ENCODE results near the gene THAP8. TPM values are rescaled to one million over a fixed set of nuclear protein-coding genes. Genes with fewer than 3 reads are reported as not detected.
A peak's percentile ranks its signal among the peaks of the same experiment; 100 is the strongest.

THAP8 gene
- total and polyA plus RNA-seq, 2 experiments from 2014 or later: 18.9 to 24.8 TPM

DNA sequence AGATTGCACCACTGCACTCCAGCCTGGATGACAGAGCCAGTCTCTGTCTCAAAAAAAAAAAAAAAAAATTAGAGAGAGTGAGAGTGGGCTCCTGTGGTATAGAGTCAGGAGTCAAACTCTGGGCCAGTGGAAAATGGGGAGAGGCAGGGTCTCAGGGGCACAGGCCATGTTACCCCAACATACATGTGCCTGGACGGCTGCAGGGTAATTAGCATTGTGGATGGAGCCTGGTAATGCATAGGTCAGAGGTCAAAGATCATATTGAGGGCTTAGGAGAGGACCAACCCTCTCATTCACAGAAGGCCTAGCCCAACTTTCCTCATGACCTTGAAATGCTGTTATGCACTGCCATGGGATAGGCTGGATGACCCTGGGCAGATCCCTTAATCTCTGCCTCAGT, 28.5 kb downstream of the THAP8 start:
- Histone ChIP-seq H3K36me3 (peaks cover 3% of the 10 kb centered on the region), H3K9me3 (ENCODE audit: low read depth) (no peaks in the 10 kb centered on the region), H3K4me1 (ENCODE audit: low read depth) (no peaks in the 10 kb centered on the region), H3K4me3 (no peak overlapping the region), H3K27ac (no peak overlapping the region), H3K27me3 (no peaks in the 10 kb centered on the region)
- TF ChIP-seq, protein P1, sequence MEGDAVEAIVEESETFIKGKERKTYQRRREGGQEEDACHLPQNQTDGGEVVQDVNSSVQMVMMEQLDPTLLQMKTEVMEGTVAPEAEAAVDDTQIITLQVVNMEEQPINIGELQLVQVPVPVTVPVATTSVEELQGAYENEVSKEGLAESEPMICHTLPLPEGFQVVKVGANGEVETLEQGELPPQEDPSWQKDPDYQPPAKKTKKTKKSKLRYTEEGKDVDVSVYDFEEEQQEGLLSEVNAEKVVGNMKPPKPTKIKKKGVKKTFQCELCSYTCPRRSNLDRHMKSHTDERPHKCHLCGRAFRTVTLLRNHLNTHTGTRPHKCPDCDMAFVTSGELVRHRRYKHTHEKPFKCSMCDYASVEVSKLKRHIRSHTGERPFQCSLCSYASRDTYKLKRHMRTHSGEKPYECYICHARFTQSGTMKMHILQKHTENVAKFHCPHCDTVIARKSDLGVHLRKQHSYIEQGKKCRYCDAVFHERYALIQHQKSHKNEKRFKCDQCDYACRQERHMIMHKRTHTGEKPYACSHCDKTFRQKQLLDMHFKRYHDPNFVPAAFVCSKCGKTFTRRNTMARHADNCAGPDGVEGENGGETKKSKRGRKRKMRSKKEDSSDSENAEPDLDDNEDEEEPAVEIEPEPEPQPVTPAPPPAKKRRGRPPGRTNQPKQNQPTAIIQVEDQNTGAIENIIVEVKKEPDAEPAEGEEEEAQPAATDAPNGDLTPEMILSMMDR (IDR thresholded peaks at IDR 0.05; ENCODE audit: low read depth, low read length): no peak
- DNase-seq (ENCODE audit: low read depth in 1 of 2, low spot score in 1 of 2): no peak

DNA sequence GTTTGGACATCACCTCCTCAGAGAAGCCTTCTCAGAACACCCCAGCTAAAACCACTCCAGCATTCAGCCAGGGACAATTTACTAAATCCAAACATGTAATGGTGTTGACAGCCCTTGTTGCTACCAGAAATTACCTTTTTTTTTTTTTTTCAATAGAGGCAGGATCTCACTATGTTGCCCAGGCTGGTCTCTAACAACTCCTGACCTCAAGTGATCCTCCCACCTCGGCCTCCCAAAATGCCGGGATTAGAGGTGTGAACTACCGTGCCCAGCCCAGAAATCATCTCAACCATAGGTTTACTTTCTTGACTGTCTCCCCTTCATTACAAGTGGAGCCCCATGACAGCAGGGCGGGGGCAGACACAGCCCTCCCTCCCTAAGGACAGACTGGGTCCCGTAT, 30.7 kb downstream of the THAP8 start:
- Histone ChIP-seq H3K27me3 (no peaks in the 10 kb centered on the region), H3K4me3 (no peak overlapping the region), H3K27ac (no peak overlapping the region), H3K9me3 (ENCODE audit: low read depth) (no peaks in the 10 kb centered on the region), H3K36me3 (peaks cover 3% of the 10 kb centered on the region), H3K4me1 (ENCODE audit: low read depth) (no peaks in the 10 kb centered on the region)
- TF ChIP-seq, protein P1 (IDR thresholded peaks at IDR 0.05; ENCODE audit: low read depth, low read length): no peak
- no peak for DNase-seq (ENCODE audit: low read depth in 1 of 2, low spot score in 1 of 2)

DNA sequence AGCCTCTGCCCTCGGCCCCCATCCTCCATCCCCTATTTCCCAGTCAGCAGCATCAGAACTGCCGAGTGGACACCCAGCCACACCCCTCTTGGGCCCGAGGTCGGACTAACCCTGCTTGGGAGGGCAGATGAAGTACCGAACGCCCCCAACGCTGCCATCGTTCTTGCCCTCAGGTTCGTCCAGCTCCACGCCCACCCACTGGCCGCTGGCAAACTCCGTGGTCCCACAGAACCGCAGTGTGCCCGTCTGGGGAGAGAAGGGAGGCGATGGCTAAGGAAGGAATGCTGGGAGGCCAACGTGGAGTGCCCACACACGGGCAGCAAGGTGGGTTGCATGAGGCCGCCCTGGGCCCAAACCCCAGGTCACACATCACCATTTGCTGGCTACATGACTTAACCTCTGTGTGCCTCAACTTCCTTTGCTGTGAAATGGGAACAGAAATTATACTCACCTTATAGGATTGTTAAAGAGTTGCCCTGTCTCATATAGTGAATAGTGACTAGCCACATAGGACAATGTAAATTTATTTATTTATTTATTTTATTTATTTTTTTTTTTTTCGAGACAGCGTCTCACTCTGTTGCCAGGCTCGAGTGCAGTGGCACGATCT, 34.9 kb downstream of the THAP8 start:
- no peak overlapping the region for H3K27ac ChIP-seq
- H3K9me3 ChIP-seq (ENCODE audit: low read depth): no peaks in the 10 kb centered on the region
- peaks cover 4% of the 10 kb centered on the region for H3K4me1 ChIP-seq (ENCODE audit: low read depth)
- DNase-seq (ENCODE audit: low read depth in 1 of 2, low spot score in 1 of 2): no peak
- no peaks in the 10 kb centered on the region for H3K27me3 ChIP-seq
- peaks cover 3% of the 10 kb centered on the region for H3K36me3 ChIP-seq
- no peak overlapping the region for H3K4me3 ChIP-seq
- TF ChIP-seq, protein P1 (IDR thresholded peaks at IDR 0.05; ENCODE audit: low read depth, low read length): no peak

DNA sequence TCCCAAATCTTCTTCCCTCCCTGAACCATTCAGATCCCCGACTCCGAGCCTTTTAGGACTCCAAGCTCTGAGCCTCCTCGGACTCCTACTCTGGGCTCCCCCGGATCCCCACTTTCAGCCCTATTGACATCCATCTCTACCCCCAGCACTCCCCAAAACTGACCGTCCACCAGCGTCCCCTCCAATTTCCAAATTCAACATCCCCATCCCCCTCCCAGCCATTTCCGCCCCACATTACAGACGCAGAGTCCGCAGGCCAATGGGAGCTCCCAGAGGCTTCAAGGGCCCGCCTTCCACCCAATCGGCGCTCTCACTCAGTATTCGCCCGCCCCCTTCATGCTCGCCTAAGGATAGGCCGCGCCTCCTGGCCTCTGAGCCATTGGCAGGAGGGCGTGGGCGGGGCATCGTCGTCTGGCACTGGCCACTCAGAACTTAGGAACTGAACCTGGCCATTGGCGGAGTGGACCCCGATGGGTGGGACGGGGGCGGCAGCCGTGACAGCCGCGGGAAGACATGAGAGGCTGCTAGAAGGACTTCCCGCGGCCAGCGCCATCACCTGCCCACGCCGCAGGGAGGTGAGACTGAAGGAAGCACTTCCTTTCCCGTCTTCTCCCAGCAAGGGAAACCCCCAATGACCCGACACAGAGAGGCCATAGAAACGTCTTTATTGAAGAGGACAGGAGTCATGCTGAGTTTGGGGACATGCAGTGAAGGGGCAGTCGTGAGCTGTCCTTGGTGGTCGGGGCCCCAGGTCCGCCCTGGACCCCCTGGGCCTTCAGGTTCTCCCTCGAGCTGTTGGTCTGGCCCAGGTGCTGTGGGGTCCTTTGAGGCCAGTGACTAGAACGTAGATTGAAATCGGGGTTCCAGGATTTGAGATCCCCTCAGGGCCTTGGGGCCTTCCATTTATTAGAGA, 39.8 kb downstream of the THAP8 start, which contains the start of gene ALKBH6:
Gene ALKBH6, minus strand, starts transcription at position 202 of the 913 bp plus-strand sequence. CDS start 816 bp downstream, outside the sequence.
- peak within 1 kb of the TSS; percentile 66 for H3K4me3 ChIP-seq
- H3K27ac ChIP-seq: no peak within 1 kb of the TSS
- no peaks in the 10 kb centered on the region for H3K36me3 ChIP-seq
- no peaks in the 10 kb centered on the region for H3K27me3 ChIP-seq
- peak; percentile 99 to 100 for DNase-seq (ENCODE audit: low read depth in 1 of 2, low spot score in 1 of 2)
- H3K4me1 ChIP-seq (ENCODE audit: low read depth): peaks cover 4% of the 10 kb centered on the region
- TF ChIP-seq, protein P1 (IDR thresholded peaks at IDR 0.05; ENCODE audit: low read depth, low read length): no peak
- no peaks in the 10 kb centered on the region for H3K9me3 ChIP-seq (ENCODE audit: low read depth)

DNA sequence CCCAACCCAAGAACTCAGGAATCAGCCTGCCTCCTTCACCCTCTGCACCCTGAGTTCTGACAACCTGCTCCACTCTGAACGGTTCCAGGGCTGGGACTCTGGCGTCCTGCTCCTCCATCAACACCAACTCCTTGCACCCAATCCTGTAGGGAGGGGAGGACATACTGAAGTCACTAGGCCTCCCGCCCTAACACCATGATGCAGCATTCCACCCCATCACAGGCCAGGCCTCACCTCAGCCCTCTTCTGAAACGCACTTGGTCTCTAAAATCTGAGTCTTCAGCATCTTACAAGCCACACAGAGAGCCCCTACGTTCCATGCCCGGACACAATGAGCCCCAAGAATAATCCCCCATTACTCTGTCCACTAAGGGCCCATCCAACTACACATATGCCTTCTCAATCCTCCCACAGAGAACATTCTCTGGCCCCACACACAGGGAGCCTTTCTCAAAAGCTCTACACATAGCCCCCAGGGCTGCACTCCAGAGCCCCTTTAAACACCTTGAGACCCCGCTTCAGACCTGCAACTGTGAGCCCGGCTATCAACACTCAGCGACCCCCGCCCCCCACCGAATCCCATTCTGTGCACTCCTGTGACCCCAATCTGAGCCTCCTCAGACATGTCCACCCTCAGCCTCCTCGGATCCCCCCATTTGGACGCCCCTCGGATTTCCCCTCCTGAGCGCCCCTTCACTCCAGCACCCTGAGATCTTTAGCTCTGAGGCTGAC, 40.6 kb downstream of the THAP8 start:
- Histone ChIP-seq H3K27me3 (no peaks in the 10 kb centered on the region), H3K4me1 (ENCODE audit: low read depth) (peaks cover 4% of the 10 kb centered on the region), H3K4me3 (peak overlapping the region; percentile 66), H3K36me3 (no peaks in the 10 kb centered on the region), H3K9me3 (ENCODE audit: low read depth) (no peaks in the 10 kb centered on the region), H3K27ac (no peak overlapping the region)
- TF ChIP-seq, protein P1 (IDR thresholded peaks at IDR 0.05; ENCODE audit: low read depth, low read length): no peak
- no peak for DNase-seq (ENCODE audit: low read depth in 1 of 2, low spot score in 1 of 2)
